COR-L47 (cell line): ENCODE results near the gene LCN2.

Experiments
- DNase-seq: peaks from one replicate; lab custom pipeline; 2025; lab: John Stamatoyannopoulos, UW

The LCN2 gene

GRCh38 chr9:128150594-128151308 is 1.5 kb downstream of the LCN2 start:
- DNase-seq: no peak

GRCh38 chr9:128151309-128152132 is 2.3 kb downstream of the LCN2 start:
- DNase-seq: no peak

- no peak for DNase-seq
Observed at GRCh38 chr9:128152133-128153059, 3.1 kb downstream of the LCN2 start.

- DNase-seq: no peak
Observed at GRCh38 chr9:128153060-128153946, 4.0 kb downstream of the LCN2 start.

- DNase-seq: no peak
Observed at GRCh38 chr9:128153947-128154695, 4.9 kb downstream of the LCN2 start.

GRCh38 chr9:128155736-128156500 is 6.7 kb downstream of the LCN2 start:
- no peak for DNase-seq

GRCh38 chr9:128159522-128159783 is 10.2 kb downstream of the LCN2 start:
- DNase-seq: no peak

GRCh38 chr9:128159784-128160602 is 10.7 kb downstream of the LCN2 start, which contains the start of gene BBLN:
Gene BBLN, plus strand, starts transcription at chr9:128160265. Its CDS starts 143 bp downstream, at chr9:128160408.
- peak; percentile 97 for DNase-seq

GRCh38 chr9:128160603-128160987 is 11.3 kb downstream of the LCN2 start:
- DNase-seq: peak; percentile 18

GRCh38 chr9:128161215-128161902 is 12.1 kb downstream of the LCN2 start:
- no peak for DNase-seq

- DNase-seq: no peak
Observed at GRCh38 chr9:128162215-128163026, 13.2 kb downstream of the LCN2 start.

GRCh38 chr9:128163027-128163515 is 13.8 kb downstream of the LCN2 start:
- no peak for DNase-seq

GRCh38 chr9:128163523-128164306 is 14.5 kb downstream of the LCN2 start:
- no peak for DNase-seq

- DNase-seq: no peak
Observed at GRCh38 chr9:128164307-128164885, 15.1 kb downstream of the LCN2 start.

GRCh38 chr9:128166169-128166568 is 16.9 kb downstream of the LCN2 start:
- no peak for DNase-seq

GRCh38 chr9:128167209-128167608 is 18.0 kb downstream of the LCN2 start:
- DNase-seq: no peak
